ENCODE results near the gene GFPT2. TPM values are rescaled to one million over a fixed set of nuclear protein-coding genes. Genes with fewer than 3 reads are reported as not detected.

The GFPT2 gene
- polyA plus RNA-seq, 4 donors: 0.54 to 4.5 (median 1.1) TPM

GRCh38 chr5:180364306-180364856 is 11.2 kb upstream of the GFPT2 start:
- H3K4me1 ChIP-seq (ENCODE audit: control insufficient read depth in 3 of 3, insufficient read depth in 2 of 3, low read depth in 1 of 3, low read length in 2 of 3): no peaks in the 10 kb centered on the region
- 86 to 92% (median 87%) methylated on average over 10 of the region's 10 CpGs for WGBS, 3 donors
- FAIRE-seq: no peak

DNA sequence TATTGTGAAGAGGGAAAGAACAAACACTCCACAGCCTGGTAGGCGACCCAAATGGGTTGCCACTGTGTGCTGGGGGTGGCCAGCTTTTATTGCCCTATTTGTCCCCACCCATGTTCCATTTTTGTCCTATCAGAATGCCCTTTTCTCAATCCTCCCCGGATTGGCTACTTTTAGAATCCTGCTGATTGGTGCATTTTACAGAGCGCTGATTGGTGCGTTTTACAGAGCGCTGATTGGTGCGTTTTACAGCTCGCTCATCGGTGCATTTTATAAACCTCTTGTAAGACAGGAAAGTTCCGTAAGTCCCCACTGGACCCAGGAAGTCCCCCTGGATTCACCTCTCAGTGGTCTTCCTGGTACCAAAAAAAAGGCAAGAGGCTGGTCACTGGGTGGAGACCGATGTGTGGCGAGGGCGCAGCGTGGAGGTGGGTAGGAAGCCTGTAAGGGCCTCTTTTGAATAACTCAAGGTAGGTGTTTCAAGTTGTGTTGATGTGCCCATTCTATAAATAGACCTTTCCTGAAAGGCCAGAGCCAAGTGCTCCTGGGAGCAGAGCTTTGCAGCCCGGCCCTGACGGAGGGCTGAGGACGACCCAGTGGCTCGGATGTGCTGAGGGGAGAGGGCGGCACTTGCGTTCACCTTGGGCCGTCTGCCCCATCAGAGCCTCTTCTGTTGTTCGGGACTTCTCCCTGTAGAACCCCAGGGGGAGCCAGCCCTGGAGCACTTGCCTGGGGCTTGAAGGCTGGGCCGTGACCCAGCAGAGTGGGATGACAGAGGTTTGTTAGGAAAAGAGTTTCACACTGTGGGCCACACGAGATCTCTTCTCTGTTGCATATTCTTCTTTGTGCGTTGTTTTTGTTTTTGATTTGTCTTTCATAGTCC is 7.2 kb upstream of the GFPT2 start:
- Histone ChIP-seq H3K36me3 (ENCODE audit: control insufficient read depth in 3 of 3, insufficient read depth in 2 of 3, low read depth in 1 of 3, low read length in 3 of 3) (no peaks in the 10 kb centered on the region), H3K4me3 (ENCODE audit: low read depth in 1 of 3, low read length in 3 of 3) (no peak overlapping the region), H3K4me1 (ENCODE audit: control insufficient read depth in 3 of 3, insufficient read depth in 2 of 3, low read depth in 1 of 3, low read length in 2 of 3) (no peaks in the 10 kb centered on the region), H3K27me3 (ENCODE audit: control insufficient read depth in 3 of 3, insufficient read depth in 3 of 3, low read length in 3 of 3) (peaks cover 0 to 6% (median 0%) of the 10 kb centered on the region in 3 donors), H3K9me3 (ENCODE audit: control insufficient read depth in 2 of 2, insufficient read depth in 1 of 2, low read depth in 1 of 2, low read length in 1 of 2) (peaks cover 0 to 8% of the 10 kb centered on the region in 2 donors), H3K27ac (ENCODE audit: low read depth in 1 of 3, low read length in 2 of 3) (no peak overlapping the region)
- WGBS, 3 donors: 89 to 93% (median 92%) methylated on average over 24 of the region's 24 CpGs
- no peak for FAIRE-seq
- DNase-seq: no peak

More at GRCh38 chr5:180364306-180364856, 11.2 kb upstream of the GFPT2 start:
- no peak for DNase-seq
- Histone ChIP-seq H3K4me3 (ENCODE audit: low read depth in 1 of 3, low read length in 3 of 3) (no peak overlapping the region), H3K27ac (ENCODE audit: low read depth in 1 of 3, low read length in 2 of 3) (no peak overlapping the region), H3K36me3 (ENCODE audit: control insufficient read depth in 3 of 3, insufficient read depth in 2 of 3, low read depth in 1 of 3, low read length in 3 of 3) (no peaks in the 10 kb centered on the region), H3K27me3 (ENCODE audit: control insufficient read depth in 3 of 3, insufficient read depth in 3 of 3, low read length in 3 of 3) (no peaks in the 10 kb centered on the region), H3K9me3 (ENCODE audit: control insufficient read depth in 2 of 2, insufficient read depth in 1 of 2, low read depth in 1 of 2, low read length in 1 of 2) (no peaks in the 10 kb centered on the region)

- DNase-seq (no peak), FAIRE-seq (no peak)
- H3K27me3 ChIP-seq (ENCODE audit: control insufficient read depth in 3 of 3, insufficient read depth in 3 of 3, low read length in 3 of 3): peaks cover 2 to 16% (median 2%) of the 10 kb centered on the region in 3 donors
- WGBS, 3 donors: 86 to 88% (median 86%) methylated on average over 6 of the region's 6 CpGs
- no peak overlapping the region for H3K4me3 ChIP-seq (ENCODE audit: low read depth in 1 of 3, low read length in 3 of 3)
- peaks cover 0 to 8% of the 10 kb centered on the region in 2 donors for H3K9me3 ChIP-seq (ENCODE audit: control insufficient read depth in 2 of 2, insufficient read depth in 1 of 2, low read depth in 1 of 2, low read length in 1 of 2)
- H3K4me1 ChIP-seq (ENCODE audit: control insufficient read depth in 3 of 3, insufficient read depth in 2 of 3, low read depth in 1 of 3, low read length in 2 of 3): no peaks in the 10 kb centered on the region
- no peaks in the 10 kb centered on the region for H3K36me3 ChIP-seq (ENCODE audit: control insufficient read depth in 3 of 3, insufficient read depth in 2 of 3, low read depth in 1 of 3, low read length in 3 of 3)
- H3K27ac ChIP-seq (ENCODE audit: low read depth in 1 of 3, low read length in 2 of 3): no peak overlapping the region
These were observed 5.6 kb upstream of the GFPT2 start for GRCh38 chr5:180358694-180359093.

- H3K27me3 ChIP-seq (ENCODE audit: control insufficient read depth in 3 of 3, insufficient read depth in 3 of 3, low read length in 3 of 3): peaks cover 2 to 20% (median 2%) of the 10 kb centered on the region in 3 donors
- peaks cover 0 to 8% of the 10 kb centered on the region in 2 donors for H3K9me3 ChIP-seq (ENCODE audit: control insufficient read depth in 2 of 2, insufficient read depth in 1 of 2, low read depth in 1 of 2, low read length in 1 of 2)
- no peaks in the 10 kb centered on the region for H3K36me3 ChIP-seq (ENCODE audit: control insufficient read depth in 3 of 3, insufficient read depth in 2 of 3, low read depth in 1 of 3, low read length in 3 of 3)
- FAIRE-seq (no peak), DNase-seq (no peak)
- H3K4me1 ChIP-seq (ENCODE audit: control insufficient read depth in 3 of 3, insufficient read depth in 2 of 3, low read depth in 1 of 3, low read length in 2 of 3): no peaks in the 10 kb centered on the region
- H3K27ac ChIP-seq (ENCODE audit: low read depth in 1 of 3, low read length in 2 of 3): no peak overlapping the region
- H3K4me3 ChIP-seq (ENCODE audit: low read depth in 1 of 3, low read length in 3 of 3): no peak overlapping the region
- WGBS, 3 donors: 91 to 93% (median 91%) methylated on average over 6 of the region's 6 CpGs
These were observed 5.0 kb upstream of the GFPT2 start for GRCh38 chr5:180358179-180358578.

- DNase-seq (no peak), FAIRE-seq (no peak)
- Histone ChIP-seq H3K27ac (ENCODE audit: low read depth in 1 of 3, low read length in 2 of 3) (no peak overlapping the region), H3K4me1 (ENCODE audit: control insufficient read depth in 3 of 3, insufficient read depth in 2 of 3, low read depth in 1 of 3, low read length in 2 of 3) (no peaks in the 10 kb centered on the region), H3K36me3 (ENCODE audit: control insufficient read depth in 3 of 3, insufficient read depth in 2 of 3, low read depth in 1 of 3, low read length in 3 of 3) (no peaks in the 10 kb centered on the region), H3K27me3 (ENCODE audit: control insufficient read depth in 3 of 3, insufficient read depth in 3 of 3, low read length in 3 of 3) (peaks cover 2 to 33% (median 6%) of the 10 kb centered on the region in 3 donors), H3K9me3 (ENCODE audit: control insufficient read depth in 2 of 2, insufficient read depth in 1 of 2, low read depth in 1 of 2, low read length in 1 of 2) (peaks cover 0 to 8% of the 10 kb centered on the region in 2 donors), H3K4me3 (ENCODE audit: low read depth in 1 of 3, low read length in 3 of 3) (no peak overlapping the region)
- 78 to 90% (median 84%) methylated on average over 5 of the region's 5 CpGs for WGBS, 3 donors
These were observed 1.8 kb upstream of the GFPT2 start for GRCh38 chr5:180354966-180355365.

DNA sequence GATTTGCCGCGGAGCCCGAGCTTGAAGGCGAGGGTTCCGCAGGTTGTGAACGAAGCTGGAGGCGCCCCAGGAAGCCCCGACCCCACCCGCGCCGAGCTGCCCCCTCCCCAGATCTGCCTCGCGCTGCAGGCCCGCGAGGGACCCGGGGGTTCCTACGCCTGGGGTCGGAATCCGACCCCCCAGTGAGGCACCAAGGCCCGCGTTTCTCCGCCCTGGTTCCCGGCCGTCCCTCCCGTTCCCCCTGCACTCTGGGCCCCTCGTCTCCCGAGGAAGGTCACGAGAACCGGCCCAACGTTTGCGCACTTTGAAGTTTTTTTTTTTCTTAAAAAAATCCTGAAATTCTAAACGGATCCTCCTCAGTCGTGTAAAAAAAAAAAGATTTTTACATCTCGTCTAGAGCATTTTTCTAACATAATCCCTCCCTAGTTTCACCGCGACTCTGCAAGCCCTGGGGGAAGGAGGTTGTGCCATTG is 880 bp upstream of the GFPT2 start:
- FAIRE-seq (no peak), DNase-seq (no peak)
- H3K9me3 ChIP-seq (ENCODE audit: control insufficient read depth in 2 of 2, insufficient read depth in 1 of 2, low read depth in 1 of 2, low read length in 1 of 2): peaks cover 0 to 8% of the 10 kb centered on the region in 2 donors
- peaks cover 2 to 35% (median 6%) of the 10 kb centered on the region in 3 donors for H3K27me3 ChIP-seq (ENCODE audit: control insufficient read depth in 3 of 3, insufficient read depth in 3 of 3, low read length in 3 of 3)
- WGBS, 3 donors: 3 to 6% (median 3%) methylated on average over 26 to 36 of the region's 36 CpGs
- H3K4me1 ChIP-seq (ENCODE audit: control insufficient read depth in 3 of 3, insufficient read depth in 2 of 3, low read depth in 1 of 3, low read length in 2 of 3): no peaks in the 10 kb centered on the region
- no peaks in the 10 kb centered on the region for H3K36me3 ChIP-seq (ENCODE audit: control insufficient read depth in 3 of 3, insufficient read depth in 2 of 3, low read depth in 1 of 3, low read length in 3 of 3)
- peak overlapping the region in 2 of 3 donors; percentile 59 to 60 for H3K4me3 ChIP-seq (ENCODE audit: low read depth in 1 of 3, low read length in 3 of 3)
- H3K27ac ChIP-seq (ENCODE audit: low read depth in 1 of 3, low read length in 2 of 3): no peak overlapping the region

DNA sequence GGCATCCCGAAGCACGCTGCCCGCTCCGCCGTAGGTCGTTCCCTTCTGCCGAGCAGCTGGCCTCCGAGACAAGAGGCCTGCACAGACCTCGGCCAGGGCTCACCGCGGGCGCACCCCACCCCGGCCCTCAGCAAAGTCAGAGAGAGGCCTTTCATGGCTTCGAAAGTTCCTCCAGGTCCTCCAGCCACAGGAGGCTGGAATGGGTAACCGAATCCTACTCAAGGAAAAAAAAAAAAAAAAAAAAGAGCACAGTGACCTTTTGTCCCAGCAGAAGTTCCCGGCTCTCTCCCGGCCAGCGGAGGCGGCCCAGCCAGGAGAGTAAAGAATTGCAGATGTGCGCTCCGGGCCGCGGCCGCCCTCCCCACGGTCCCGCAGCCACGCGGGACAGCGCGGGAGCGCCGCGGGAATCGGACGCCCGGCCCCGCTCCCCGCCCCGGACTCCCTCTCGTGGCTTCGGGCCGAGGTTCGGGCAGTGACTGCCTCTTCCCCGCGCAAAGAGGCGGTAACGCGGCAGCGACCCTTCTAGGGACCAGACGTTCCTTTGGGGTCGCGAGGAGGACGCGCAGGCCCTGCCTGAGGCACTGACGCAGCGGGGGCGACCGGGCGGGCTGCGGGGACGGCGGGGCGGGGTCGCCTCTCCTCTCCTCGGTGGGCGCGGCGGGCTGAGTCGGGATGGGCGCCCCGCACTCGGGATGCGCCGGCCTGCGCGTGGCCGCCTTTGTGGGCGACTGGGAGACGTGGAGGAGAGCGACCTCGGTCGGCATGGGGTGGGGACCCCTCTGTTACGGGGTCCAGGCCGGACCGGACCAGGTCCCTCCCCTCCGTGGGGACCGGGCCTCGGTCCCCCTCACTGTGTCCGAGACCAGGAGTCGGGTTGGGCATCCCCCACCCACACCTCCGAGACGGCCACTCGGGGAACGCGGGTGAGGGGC is 754 bp downstream of the GFPT2 start:
- peak; percentile 15 to 32 for DNase-seq
- Histone ChIP-seq H3K36me3 (ENCODE audit: control insufficient read depth in 3 of 3, insufficient read depth in 2 of 3, low read depth in 1 of 3, low read length in 3 of 3) (no peaks in the 10 kb centered on the region), H3K27me3 (ENCODE audit: control insufficient read depth in 3 of 3, insufficient read depth in 3 of 3, low read length in 3 of 3) (peaks cover 2 to 35% (median 6%) of the 10 kb centered on the region in 3 donors), H3K27ac (ENCODE audit: low read depth in 1 of 3, low read length in 2 of 3) (peak overlapping the region in 1 of 3 donors; percentile 16), H3K4me3 (ENCODE audit: low read depth in 1 of 3, low read length in 3 of 3) (peak overlapping the region; percentile 48 to 60 (median 59)), H3K9me3 (ENCODE audit: control insufficient read depth in 2 of 2, insufficient read depth in 1 of 2, low read depth in 1 of 2, low read length in 1 of 2) (no peaks in the 10 kb centered on the region), H3K4me1 (ENCODE audit: control insufficient read depth in 3 of 3, insufficient read depth in 2 of 3, low read depth in 1 of 3, low read length in 2 of 3) (no peaks in the 10 kb centered on the region)
- no peak for FAIRE-seq
- WGBS, 3 donors: 6 to 7% (median 7%) methylated on average over 66 to 95 of the region's 95 CpGs

Measured in small intestine (tissue), 7 donors.